IMR-90 (cell line): ENCODE measurements around the gene LRPPRC. TPM values are rescaled to one million over a fixed set of nuclear protein-coding genes. Genes with fewer than 3 reads are reported as not detected.

ENCODE experiments used
- ATAC-seq: fragments of 200-7000 bp; cut with Tn5 transposase; 2 replicates; pipeline ENCODE4 v1.9.1; 2020; ENCODE audit warnings: low read depth, mild to moderate bottlenecking, moderate library complexity
- BruUV-seq: library from RNA; stranded (reverse); fragments of 400-500 nt; replicated peaks from 2 replicates; lab custom pipeline; 2021; lab: Mats Ljungman, UMichigan
- CTCF ChIA-PET: fragments of 300-600 bp; formaldehyde crosslinking; extraction: SDS; loops from one replicate; lab custom pipeline; 2021; ENCODE audit warnings: antibody characterized with exemption; lab: Yijun Ruan, JAX
- POLR2A ChIA-PET: fragments of 300-600 bp; sonication (Branson Sonifier 250); formaldehyde crosslinking; loops from one replicate; lab custom pipeline; 2022; ENCODE audit warnings: antibody characterized with exemption; ENCODE audit not compliant: unreplicated experiment; lab: Charles Lee
- DNase-seq: peaks from one replicate; pipeline ENCODE4 v3.0.0; 2013
- H2AFZ ChIP-seq: replicated peaks from 2 replicates; pipeline ENCODE3; 2013; ENCODE audit warnings: low read length, mild to moderate bottlenecking; ENCODE audit not compliant: poor library complexity
- H2AK5ac ChIP-seq: 2 replicates; pipeline ENCODE4 v1.6.1; 2013; ENCODE audit warnings: low read depth, low read length, inconsistent platforms
- H2AK9ac ChIP-seq: replicated peaks from 2 replicates; pipeline ENCODE3; 2013; ENCODE audit warnings: mild to moderate bottlenecking, low read depth, low read length, moderate library complexity; ENCODE audit not compliant: poor library complexity
- H2BK120ac ChIP-seq: 2 replicates; pipeline ENCODE4 v1.6.1; 2013; ENCODE audit warnings: low read depth, low read length, inconsistent platforms
- H2BK15ac ChIP-seq: 3 replicates; pipeline ENCODE4 v1.6.1; 2013; ENCODE audit warnings: low read depth, low read length, inconsistent platforms
- H2BK20ac ChIP-seq: 2 replicates; pipeline ENCODE4 v1.6.1; 2013; ENCODE audit warnings: low read depth, mild to moderate bottlenecking, inconsistent platforms, low read length, moderate library complexity
- H2BK5ac ChIP-seq: 2 replicates; pipeline ENCODE4 v1.6.1; 2013; ENCODE audit warnings: mild to moderate bottlenecking, low read depth, low read length, inconsistent platforms; ENCODE audit not compliant: poor library complexity, severe bottlenecking
- H3K14ac ChIP-seq: replicated peaks from 2 replicates; pipeline ENCODE4 v1.6.1; 2013; ENCODE audit warnings: low read depth, low read length, inconsistent platforms
- H3K18ac ChIP-seq: 2 replicates; pipeline ENCODE4 v1.6.1; 2013; ENCODE audit warnings: low read depth, low read length, control low read depth
- H3K23ac ChIP-seq: 2 replicates; pipeline ENCODE4 v1.6.1; 2013; ENCODE audit warnings: low read depth, low read length, inconsistent platforms
- H3K27ac ChIP-seq: 2 replicates; pipeline ENCODE4 v1.5.1; 2013; ENCODE audit warnings: mild to moderate bottlenecking, control low read depth, low read length; ENCODE audit not compliant: insufficient read depth
- H3K27me3 ChIP-seq: 2 replicates; pipeline ENCODE4 v1.6.1; 2013; ENCODE audit warnings: low read length; ENCODE audit not compliant: control insufficient read depth, insufficient read depth
- H3K36me3 ChIP-seq: 2 replicates; pipeline ENCODE4 v1.6.1; 2013; ENCODE audit warnings: low read length, mixed read lengths; ENCODE audit not compliant: control insufficient read depth, insufficient read depth
- H3K4ac ChIP-seq: 2 replicates; pipeline ENCODE4 v1.6.1; 2013; ENCODE audit warnings: low read depth, low read length, inconsistent platforms
- H3K4me1 ChIP-seq: 2 replicates; pipeline ENCODE4 v1.6.1; 2013; ENCODE audit warnings: low read length, mixed read lengths; ENCODE audit not compliant: control insufficient read depth, insufficient read depth
- H3K4me2 ChIP-seq: 2 replicates; pipeline ENCODE4 v1.6.1; 2013; ENCODE audit warnings: low read depth, mild to moderate bottlenecking, control low read depth, low read length, moderate library complexity
- H3K4me3 ChIP-seq: 2 replicates; pipeline ENCODE4 v1.5.1; 2013; ENCODE audit warnings: low read depth, mild to moderate bottlenecking, control low read depth, low read length, moderate library complexity; ENCODE audit not compliant: insufficient read depth
- H3K56ac ChIP-seq: 2 replicates; pipeline ENCODE4 v1.6.1; 2013; ENCODE audit warnings: low read length, inconsistent platforms; ENCODE audit not compliant: insufficient read depth; ENCODE audit errors: extremely low read depth
- H3K79me1 ChIP-seq, 2 experiments: 2 replicates each; pipeline ENCODE4 v1.6.1; 2013; ENCODE audit warnings: low read length in 2 of 2, inconsistent platforms in 1 of 2, low read depth in 1 of 2
- H3K9ac ChIP-seq: 2 replicates; pipeline ENCODE4 v1.6.1; 2013; ENCODE audit warnings: low read depth, low read length, control low read depth
- H3K9me1 ChIP-seq: 2 replicates; pipeline ENCODE4 v1.6.1; 2013; ENCODE audit warnings: low read length, inconsistent platforms; ENCODE audit not compliant: insufficient read depth
- H3K9me3 ChIP-seq: 2 replicates; pipeline ENCODE4 v1.6.1; 2013; ENCODE audit warnings: low read length; ENCODE audit not compliant: control insufficient read depth, insufficient read depth
- H4K20me1 ChIP-seq: 2 replicates; pipeline ENCODE4 v1.6.1; 2013; ENCODE audit warnings: low read length, inconsistent platforms; ENCODE audit not compliant: insufficient read depth
- H4K5ac ChIP-seq: 2 replicates; pipeline ENCODE4 v1.6.1; 2013; ENCODE audit warnings: mild to moderate bottlenecking, low read depth, low read length, control low read depth
- H4K8ac ChIP-seq, 2 experiments: 2 replicates each; pipeline ENCODE4 v1.6.1; 2013; ENCODE audit warnings: low read depth in 2 of 2, low read length in 2 of 2, control low read depth in 1 of 2, inconsistent platforms in 1 of 2
- H4K91ac ChIP-seq: 2 replicates; pipeline ENCODE4 v1.6.1; 2013; ENCODE audit warnings: low read depth, low read length, inconsistent platforms; ENCODE audit not compliant: insufficient read depth
- FOS ChIP-seq: fragments of 150-350 bp; IDR thresholded peaks from 2 replicates; pipeline ENCODE4 v1.6.1; 2016; ENCODE audit warnings: low read depth, low read length
- SMC3 ChIP-seq: fragments of 150-350 bp; IDR thresholded peaks from 2 replicates; pipeline ENCODE4 v1.6.1; 2016; ENCODE audit warnings: low read depth, mild to moderate bottlenecking, antibody characterized with exemption, low read length, moderate library complexity
- whole genome bisulfite sequencing, 2 experiments: methylation state at CpG; one replicate each; pipeline versions ENCODE4 v1.1.5 to v1.1.7; 2013; ENCODE audit warnings: missing lambda C conversion rate in 2 of 2; ENCODE audit not compliant: insufficient read length in 1 of 2; ENCODE audit errors: extremely low coverage in 2 of 2; 5-methylcytosine and 5-hydroxymethylcytosine counted together
- dilution Hi-C: fragments of 300-500 bp; cut with HindIII; formaldehyde crosslinking; loops from one replicate; pipeline ENCODE4 v1.14.3; 2018; ENCODE audit warnings: low sequenced_read_pairs; ENCODE audit not compliant: unreplicated experiment
- in situ Hi-C: fragments of 300-500 bp; cut with MboI; formaldehyde crosslinking; loops from 3 replicates; pipeline ENCODE4 v1.14.3; 2019; ENCODE audit warnings: low sequenced_read_pairs, inconsistent platforms, mixed read lengths
- intact Hi-C: fragments of 100-400 bp; cut with micrococcal nuclease; formaldehyde crosslinking; loops from 2 replicates; pipeline ENCODE4 v1.10.0; 2022
- polyA plus RNA-seq, 3 experiments: library from polyadenylated mRNA; depleted of rRNA; stranded (reverse); fragments of >200 nt; gene quantifications; 2 replicates each; pipeline ENCODE4 v1.2.3, GENCODE V29; 2012; ENCODE audit warnings: low replicate concordance in 1 of 3
- total RNA-seq: library from RNA; depleted of rRNA; stranded (reverse); fragments of >200 nt; gene quantifications from 2 replicates; pipeline ENCODE4 v1.2.3, GENCODE V29; 2012

The LRPPRC gene
- total and polyA plus RNA-seq, 2 of the 4 experiments (the other 2 are of a cell fraction): 30.4 to 36.0 TPM

DNA sequence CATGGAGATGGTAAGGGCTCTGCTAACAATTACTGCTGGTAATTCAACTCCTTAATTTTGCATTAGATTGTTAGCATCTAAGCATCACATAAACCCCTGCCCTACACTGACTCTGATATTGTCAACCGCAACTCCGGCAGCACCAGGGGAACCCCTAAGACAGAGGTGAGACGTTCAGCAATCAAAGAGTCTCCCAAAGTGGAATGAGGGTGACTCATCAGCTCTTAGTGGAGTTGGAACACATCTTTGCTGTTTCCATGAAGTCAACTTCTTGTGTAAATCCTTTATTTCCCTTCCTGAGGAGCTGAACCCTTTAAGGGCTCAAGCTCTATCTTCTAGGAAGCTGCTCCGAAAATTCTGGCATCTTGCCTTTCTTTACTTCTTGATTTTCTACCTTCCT lies 104.9 kb downstream of the LRPPRC start:
- intact Hi-C loops (no loop called here), dilution Hi-C loops (no loop called here), in situ Hi-C loops (no loop called here)
- Histone ChIP-seq H2BK15ac (no peak overlapping the region), H3K9me3 (no peaks in the 10 kb centered on the region), H3K9me1 (no peaks in the 10 kb centered on the region), H2BK120ac (no peak overlapping the region), H3K23ac (no peak overlapping the region), H2AK5ac (no peak overlapping the region), H3K36me3 (peaks cover 33% of the 10 kb centered on the region), H4K5ac (no peak overlapping the region), H2BK5ac (no peak overlapping the region), H3K27ac (no peak overlapping the region), H3K27me3 (no peaks in the 10 kb centered on the region), H3K79me1 (no peaks in the 10 kb centered on the region; a peak in 1 of 4 replicates), H3K4me1 (no peaks in the 10 kb centered on the region), H2AK9ac (no peak overlapping the region), H3K4me2 (no peak overlapping the region), H3K9ac (no peak overlapping the region), H2AFZ (no peak overlapping the region), H3K18ac (no peak overlapping the region), H2BK20ac (no peak overlapping the region), H3K4ac (no peak overlapping the region), H3K56ac (no peak overlapping the region), H4K91ac (no peak overlapping the region), H4K8ac (no peak overlapping the region), H4K20me1 (no peaks in the 10 kb centered on the region), H3K4me3 (no peak overlapping the region), H3K14ac (no peak overlapping the region)
- TF ChIP-seq SMC3: no peak
- 0 out of 2 replicates have a peak, but pooled peaks have one; percentile 29 for TF ChIP-seq FOS
- ATAC-seq: peak; percentile 27; the same call in 1 of the 2 replicates
- POLR2A ChIA-PET: interaction anchor here (0.6 kb wide), 1 partner anchor 30 kb away, joined by 3 read pairs; no protein-coding TSS in a partner anchor
- DNase-seq: peak; percentile 49
- 83% methylated on average over 1 of the region's 4 CpGs; no CpG with 5 or more reads in 1 of the 2 experiments for WGBS, 2 experiments
- CTCF ChIA-PET: no interaction called here
- no TSS peak for BruUV-seq
